Effector CD8-positive, alpha-beta T cell (primary cell): Measurements from ENCODE around the gene EEF1A1.
"Not testable (repeated sequence)": the region's sequence is repeated elsewhere in the genome, so short reads cannot be mapped to it uniquely, and the experiment has no call there.

Source experiments
- DNase-seq: peaks from one replicate; lab custom pipeline; 2025; lab: John Stamatoyannopoulos, UW

The EEF1A1 gene

DNA sequence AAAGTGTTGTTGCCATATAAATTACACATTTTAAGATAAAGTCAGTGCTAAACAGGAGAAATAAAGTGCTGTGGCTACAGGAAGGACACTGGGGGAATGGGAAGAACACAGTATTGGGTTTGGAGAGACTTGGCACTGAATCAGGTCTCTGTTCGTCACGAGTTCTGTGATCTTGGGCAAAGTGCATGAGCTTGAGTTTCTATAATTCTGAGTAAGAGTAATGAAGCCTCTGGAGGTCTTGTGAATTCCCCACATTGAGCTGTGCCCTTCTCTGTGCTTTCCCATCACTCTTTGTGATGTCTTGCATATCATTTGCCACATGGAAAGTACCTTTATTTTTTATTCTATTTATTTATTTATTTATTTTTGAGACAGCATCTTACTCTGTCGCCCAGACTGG, 16.8 kb upstream of the EEF1A1 start:
- DNase-seq = no peak

DNA sequence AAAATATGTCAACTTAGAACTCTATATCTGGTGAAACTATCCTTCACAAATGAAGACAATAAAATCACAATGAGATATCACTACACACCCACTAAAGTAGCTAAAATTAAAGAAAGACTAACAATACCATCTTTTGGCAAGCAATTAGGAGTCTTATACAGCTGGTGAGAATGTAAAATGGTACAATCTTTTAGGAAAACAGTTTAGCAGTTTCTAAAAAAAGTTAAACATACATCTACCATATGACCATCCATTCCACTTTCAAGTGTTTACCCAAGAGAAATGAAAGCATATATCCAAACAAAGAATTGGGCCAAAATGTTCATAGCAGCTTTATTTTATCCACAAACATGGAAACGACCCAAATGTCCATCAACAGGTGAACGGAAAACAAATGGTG, 13.8 kb upstream of the EEF1A1 start:
- no peak for DNase-seq

DNA sequence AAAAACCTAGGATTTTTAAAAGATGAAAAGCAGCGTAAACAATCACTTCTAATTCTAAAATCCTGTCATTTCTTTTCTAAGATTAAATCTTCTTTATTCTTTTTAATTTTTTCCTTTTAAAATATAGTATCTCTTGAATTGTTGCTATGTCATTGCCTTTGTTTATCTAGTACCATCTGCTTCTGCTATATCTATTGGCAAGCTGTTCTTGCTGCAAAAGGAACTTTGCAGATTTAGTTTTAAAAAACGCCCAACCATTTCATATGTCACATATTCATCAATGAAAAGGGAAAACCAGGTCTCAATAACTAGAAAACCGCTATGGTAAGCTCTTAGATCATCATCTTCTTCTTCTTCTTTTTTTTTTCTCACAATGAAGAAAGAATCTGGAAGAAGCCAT, 11.5 kb upstream of the EEF1A1 start:
- DNase-seq = no peak

DNA sequence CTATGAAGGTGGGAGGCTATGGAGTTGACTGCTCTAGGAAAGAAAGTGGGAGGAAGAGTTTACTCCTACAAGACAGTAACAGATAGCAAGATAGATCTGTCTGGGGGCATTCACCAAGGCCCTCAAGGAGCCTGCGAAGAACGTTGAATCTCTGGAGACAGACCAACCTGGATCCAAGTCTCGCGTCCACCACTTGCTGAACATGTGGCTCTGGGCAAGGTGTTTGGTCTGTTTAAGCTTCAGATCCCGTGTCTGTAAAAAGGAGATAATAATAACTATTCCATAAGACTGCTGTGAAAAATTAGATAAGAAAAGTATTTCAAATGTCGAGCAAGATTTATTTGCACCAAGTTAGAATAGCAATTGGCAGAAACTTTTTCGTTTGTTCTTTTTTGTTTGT, 8.1 kb upstream of the EEF1A1 start:
- no peak for DNase-seq

DNA sequence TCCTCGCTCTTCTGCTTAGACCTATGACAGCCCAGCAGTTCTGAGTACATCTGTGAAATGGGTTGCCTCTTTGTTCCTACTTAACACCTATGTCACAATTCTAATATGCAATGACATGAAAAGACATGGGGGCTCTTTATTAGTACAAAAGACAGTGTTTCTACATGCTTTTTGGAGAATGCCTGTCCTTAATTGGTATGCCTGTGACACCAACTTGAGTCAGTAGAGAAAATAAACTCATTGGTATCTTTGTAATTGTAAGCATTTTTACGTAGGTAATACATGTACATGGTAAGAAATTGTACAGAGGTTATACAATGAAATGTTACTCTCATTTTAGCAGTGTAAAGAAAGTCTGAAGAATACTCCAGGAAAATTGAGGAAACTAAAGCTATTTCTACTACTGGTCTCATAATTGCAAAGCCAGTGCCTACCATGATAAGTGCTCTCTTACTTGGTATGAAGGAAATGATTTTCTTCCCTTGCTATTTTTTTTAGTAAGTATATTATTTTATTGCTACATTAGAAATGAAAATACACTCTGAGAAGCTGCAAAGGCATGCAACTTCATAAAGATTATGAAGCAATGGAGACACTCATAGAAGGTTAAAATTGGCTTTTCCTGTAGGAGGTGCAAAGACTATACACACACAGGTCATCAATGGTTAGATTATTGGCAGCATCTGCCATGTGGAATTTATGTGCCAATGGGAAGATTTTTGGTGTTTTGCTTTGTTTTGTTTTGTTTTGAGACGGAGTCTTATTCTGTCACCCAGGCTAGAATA, 4.9 kb upstream of the EEF1A1 start:
- no peak for DNase-seq

DNA sequence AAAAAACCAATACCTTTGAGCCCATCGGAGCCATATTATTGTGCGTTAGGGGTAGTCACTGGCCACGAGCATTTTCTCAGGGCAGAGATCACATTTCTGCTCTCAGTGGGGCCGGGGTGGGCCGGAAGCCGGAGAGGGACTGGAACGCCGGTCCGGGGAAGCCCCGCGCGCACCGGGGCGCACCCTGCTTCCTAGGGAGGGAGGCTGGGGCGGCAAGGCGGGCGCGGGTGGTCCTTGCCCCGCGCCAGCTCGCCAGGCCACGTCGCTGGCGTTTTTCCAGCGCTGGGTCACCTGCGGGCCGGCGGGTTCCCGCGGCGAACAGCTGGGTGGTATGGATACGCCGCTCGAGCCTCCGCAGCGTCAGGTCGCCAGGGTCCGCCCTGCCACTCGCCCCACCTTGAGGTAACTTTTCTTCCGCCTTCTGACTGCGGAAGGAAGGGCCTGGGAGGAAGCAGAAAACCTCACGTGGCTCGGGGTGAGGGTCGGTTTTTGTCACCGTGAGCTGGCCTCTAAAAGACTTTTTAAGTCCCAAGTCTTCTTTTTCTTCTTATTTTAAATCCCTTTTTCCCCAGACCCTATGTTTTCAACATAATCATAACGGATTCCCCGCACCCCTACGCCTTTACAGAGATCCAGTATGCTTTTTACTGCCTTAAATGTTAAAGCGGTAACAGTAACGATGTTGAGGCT, 2.7 kb upstream of the EEF1A1 start:
- DNase-seq = peak; percentile 65

DNA sequence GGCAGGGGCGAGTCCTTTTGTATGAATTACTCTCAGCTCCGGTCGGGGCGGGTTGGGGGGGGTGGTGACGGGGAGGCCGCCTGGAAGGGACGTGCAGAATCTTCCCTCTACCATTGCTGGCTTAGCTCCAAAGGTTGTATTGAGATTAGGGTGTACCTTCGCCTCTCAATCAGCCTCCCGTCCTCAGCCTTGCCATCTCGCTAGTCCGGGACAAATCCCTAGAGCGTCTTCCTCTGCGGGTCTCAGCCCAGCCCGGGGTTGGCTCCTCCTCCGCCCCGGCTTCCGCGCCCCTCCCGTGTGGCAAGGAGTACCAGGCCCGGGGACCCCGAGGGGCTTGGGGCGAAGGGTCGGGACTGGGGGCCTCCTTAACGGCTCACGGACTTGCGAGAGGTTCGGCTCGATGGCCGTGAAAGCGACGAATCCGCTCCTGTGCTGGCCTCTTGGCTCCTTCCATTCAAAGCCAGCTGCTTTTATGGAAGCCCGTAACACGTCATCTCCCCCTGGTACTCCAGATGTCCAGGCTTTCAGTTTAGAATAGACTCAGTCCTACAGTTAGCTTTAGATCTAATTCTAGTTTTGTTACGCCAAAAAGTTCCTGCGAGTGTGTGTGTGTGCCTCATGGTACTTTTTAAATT, 636 bp upstream of the EEF1A1 start:
- no peak for DNase-seq

DNA sequence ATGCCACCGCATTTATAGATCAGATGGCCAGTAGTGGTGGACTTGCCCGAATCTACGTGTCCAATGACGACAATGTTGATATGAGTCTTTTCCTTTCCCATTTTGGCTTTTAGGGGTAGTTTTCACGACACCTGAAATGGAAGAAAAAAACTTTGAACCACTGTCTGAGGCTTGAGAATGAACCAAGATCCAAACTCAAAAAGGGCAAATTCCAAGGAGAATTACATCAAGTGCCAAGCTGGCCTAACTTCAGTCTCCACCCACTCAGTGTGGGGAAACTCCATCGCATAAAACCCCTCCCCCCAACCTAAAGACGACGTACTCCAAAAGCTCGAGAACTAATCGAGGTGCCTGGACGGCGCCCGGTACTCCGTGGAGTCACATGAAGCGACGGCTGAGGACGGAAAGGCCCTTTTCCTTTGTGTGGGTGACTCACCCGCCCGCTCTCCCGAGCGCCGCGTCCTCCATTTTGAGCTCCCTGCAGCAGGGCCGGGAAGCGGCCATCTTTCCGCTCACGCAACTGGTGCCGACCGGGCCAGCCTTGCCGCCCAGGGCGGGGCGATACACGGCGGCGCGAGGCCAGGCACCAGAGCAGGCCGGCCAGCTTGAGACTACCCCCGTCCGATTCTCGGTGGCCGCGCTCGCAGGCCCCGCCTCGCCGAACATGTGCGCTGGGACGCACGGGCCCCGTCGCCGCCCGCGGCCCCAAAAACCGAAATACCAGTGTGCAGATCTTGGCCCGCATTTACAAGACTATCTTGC, 725 bp downstream of the EEF1A1 start:
- DNase-seq = peak; percentile 72

DNA sequence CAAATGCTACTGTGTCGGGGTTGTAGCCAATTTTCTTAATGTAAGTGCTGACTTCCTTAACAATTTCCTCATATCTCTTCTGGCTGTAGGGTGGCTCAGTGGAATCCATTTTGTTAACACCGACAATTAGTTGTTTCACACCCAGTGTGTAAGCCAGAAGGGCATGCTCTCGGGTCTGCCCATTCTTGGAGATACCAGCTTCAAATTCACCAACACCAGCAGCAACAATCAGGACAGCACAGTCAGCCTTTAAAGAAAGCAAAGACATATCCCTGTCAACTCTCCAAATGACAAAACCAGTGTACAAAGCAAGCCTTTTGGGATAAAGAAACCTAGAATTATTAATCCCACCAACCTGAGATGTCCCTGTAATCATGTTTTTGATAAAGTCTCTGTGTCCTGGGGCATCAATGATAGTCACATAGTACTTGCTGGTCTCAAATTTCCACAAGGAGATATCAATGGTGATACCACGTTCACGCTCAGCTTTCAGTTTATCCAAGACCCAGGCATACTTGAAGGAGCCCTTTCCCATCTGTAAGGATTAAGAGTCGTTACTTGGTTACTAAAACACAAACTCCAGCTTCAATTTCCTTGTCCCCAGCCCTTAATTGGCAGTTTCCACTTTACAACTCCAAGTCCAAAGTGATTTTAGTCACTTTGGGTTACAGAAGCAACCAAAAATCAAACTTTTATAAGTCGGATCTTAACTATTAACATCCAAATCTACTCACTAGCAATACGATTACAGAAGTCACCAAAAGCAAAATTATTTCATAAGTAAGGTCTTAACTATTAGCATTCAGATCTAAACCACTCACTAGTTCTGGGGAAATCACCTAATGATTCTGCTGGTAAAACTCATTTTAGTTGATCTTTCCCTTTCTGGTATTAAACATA, 1.6 kb downstream of the EEF1A1 start:
- DNase-seq = not testable (repeated sequence)

DNA sequence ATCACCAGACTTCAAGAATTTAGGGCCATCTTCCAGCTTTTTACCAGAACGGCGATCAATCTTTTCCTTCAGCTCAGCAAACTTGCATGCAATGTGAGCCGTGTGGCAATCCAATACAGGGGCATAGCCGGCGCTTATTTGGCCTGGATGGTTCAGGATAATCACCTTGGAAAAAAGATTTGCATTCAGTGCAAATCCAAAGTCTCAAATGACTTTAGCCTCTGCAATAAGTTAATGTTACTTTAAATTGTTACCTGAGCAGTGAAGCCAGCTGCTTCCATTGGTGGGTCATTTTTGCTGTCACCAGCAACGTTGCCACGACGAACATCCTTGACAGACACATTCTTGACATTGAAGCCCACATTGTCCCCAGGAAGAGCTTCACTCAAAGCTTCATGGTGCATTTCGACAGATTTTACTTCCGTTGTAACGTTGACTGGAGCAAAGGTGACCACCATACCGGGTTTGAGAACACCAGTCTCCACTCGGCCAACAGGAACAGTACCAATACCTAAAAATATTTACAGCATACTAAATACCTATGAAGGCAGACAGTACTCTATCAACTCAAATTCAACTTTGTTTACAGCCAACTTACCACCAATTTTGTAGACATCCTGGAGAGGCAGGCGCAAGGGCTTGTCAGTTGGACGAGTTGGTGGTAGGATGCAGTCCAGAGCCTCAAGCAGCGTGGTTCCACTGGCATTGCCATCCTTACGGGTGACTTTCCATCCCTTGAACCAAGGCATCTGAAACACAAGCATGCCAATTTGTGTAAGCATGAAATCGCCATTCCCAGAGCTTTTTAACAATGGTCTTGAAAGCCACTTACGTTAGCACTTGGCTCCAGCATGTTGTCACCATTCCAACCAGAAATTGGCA, 2.5 kb downstream of the EEF1A1 start:
- DNase-seq = not testable (repeated sequence)

DNA sequence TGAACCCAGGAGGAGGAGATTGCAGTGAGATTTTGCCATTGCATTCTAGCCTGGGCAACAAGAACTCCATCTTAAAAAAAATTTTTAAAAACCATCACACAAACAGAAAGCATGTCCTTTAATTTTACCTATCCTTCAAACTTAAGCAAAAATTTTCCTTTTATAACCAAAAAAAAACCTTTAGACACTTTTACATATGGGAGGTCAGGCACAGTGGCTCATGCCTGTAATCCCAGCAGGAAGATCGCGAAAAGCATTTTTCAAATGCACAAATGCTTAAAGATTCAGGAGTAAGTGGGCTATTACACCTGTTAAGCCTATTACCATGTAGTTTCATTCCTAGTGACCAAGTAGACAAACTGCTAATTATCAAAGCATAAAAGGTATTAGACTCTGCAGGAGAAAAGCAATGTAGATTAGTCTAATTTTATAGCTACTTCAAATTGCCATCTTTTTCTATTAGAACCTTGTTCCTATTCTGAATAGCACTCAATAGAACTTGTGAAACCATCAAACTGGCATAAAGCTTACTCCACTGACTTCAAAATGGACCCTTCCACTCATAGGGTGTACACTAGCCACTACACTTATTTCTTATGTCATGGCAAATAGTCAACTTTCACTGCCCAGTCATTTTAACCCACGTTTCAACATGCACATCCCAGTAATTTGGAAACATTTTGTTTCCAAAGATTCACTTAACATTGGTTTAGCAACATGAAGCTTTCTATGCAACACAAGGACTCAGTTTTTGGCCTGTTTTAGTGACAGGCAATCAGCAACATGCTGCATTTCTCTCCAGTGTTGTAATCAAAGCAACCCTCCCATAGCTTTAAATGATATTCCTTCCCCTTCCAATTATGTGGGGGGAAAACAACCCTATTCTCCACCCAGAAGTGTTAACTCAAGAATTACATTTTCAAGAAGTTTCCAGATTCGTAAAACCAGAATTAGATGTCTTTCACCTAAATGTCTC, 4.0 kb downstream of the EEF1A1 start:
- no peak for DNase-seq

DNA sequence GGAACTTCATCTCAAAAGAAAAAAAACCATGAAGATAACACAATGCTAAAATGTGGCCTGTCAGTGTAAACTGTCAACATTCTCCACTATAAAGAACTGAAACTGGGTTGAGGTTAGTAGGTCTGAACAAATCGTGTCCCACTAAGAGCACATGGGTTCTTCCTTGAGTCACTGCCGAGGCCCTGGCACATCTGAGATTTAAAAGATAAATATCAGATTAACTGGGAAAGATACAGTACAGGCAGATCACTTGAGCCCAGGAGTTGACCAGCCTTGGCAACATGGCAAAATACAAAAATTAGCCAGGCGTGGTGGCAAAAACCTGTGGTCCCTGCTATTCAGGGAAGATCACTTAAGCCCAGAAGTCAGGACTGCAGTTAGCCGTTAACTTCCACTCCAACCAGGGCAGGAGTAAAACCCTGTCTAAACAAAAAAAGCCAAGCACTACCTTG, 5.6 kb downstream of the EEF1A1 start:
- DNase-seq = no peak

DNA sequence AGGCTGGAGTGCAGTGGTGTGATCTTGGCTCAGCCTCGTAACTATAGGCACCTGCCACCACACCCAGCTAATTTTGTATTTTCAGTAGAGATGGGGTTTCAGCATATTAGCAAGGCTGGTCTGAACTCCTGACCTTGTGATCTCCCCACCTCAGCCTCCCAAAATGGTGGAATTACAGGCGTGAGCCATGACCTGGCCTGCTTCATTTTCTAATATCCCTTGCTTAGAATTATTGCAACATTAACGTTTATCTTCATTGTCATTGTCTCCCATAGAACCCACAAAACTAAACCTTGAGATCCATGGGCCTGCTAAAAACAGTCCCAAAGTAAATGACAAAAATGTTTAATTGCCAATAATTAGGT, 6.1 kb downstream of the EEF1A1 start:
- no peak for DNase-seq

DNA sequence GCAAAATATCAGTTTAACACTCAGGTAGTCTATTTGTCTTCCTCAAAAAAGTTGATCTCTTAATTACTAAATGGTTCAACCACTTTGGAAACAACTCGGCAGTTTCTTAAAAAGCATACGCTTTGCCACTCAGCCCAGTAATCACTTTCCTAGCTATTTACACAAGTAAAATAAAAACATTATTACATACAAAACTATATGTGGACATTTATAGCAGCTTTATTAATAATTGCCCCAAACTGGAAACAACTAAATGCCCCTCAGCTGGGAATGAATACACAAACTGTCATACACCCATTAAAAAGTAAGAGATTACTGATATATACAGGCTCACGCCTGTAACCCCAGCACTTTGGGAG, 7.4 kb downstream of the EEF1A1 start:
- no peak for DNase-seq

DNA sequence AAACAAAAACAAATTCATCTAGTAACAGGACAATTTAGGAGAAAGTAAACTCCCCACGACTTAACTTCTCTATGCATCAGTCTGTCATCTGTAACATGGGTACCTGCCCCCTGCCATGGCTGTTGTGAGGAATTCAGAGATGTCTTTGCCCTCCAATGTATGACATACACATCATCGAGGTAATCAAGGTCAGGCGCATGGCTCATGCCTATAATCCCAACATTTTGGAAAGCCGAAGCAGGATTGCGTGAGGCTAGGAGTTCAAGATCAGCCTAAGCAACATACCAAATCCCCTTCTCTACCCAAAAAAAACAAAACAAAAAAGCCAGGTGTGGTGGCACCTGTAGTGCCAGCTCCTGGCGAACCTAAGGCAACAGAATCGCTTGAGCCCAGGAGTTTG, 9.0 kb downstream of the EEF1A1 start:
- no peak for DNase-seq

DNA sequence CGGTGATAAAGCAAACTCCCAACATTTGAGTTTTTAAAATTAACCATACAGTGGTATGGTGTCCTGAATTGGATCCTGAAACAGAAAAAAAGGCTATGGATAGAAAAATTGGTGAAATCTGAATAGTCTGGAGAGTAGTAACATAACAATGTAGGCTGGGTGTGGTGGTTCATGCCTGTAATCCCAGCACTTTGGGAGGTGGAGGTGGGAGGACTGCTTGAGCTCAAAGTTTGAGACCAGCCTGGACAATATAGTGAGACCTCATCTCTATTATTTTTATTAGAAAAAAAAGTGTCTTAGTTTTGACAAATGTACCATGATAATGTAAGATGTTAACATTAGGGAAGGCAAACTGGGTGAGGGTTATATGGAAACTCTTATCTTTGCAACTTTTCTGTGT, 11.0 kb downstream of the EEF1A1 start:
- no peak for DNase-seq

DNA sequence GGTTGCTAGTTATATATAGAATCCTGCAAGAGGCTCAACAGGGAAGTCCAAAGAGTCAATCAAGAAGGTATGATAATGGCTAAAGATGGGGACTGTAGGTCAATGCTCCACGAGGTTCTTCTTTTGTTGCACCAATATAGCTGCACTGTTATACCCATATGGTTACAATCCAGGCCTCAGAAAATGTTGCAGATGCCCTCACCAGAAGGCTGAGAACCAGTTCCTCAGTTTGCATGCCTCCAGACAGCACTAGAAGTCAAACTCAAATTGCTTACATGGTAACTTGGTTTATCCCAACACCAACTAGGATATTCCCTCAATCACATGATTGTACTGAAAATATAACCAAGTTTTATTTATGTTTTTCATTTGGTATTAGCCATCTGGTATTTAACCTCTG, 12.1 kb downstream of the EEF1A1 start:
- DNase-seq = no peak

DNA sequence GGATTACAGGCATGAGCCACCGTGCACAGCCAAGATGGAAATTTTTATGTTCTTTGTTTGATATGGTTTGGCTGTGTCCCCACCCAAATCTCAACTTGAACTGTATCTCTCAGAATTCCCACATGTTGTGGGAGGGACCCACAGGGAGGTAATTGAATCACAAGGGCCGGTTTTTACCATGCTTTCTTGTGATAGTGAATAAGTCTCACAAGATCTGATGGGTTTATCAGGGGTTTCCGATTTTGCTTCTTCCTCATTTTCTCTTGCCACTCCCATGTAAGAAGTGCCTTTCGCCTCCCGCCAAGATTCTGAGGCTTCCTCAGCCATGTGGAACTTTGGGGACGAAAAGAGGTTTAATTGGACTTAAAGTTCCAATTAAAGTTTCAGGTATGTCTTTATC, 14.6 kb downstream of the EEF1A1 start:
- no peak for DNase-seq

DNA sequence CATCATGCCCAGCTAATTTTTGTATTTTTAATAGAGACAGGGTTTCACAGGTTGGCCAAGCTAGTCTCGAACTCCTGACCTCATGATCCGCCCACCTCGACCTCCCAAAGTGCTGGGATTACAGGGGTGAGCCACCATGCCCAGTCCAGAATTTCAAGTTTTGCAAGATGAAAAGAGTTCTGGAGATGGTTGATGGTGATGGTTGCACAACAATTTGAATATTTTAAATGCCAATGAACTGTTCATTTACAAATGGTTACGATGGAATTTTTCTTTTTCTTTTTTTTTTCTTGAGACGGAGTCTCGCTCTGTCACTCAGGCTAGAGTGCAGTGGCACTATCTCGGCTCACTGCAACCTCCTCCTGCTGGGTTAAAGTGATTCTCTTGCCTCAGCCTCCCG, 15.1 kb downstream of the EEF1A1 start:
- DNase-seq = not testable (repeated sequence)
